OCI-LY3 (cell line): ENCODE data around the gene ESRRG.

ENCODE experiments used
- H2AFZ ChIP-seq: fragments of 200-600, 300-600 bp; shearing (Covaris generic); 2 replicates; pipeline ENCODE4 v1.6.0; 2014; ENCODE audit warnings: antibody characterized with exemption, low read depth, low read length
- H3K27ac ChIP-seq: fragments of 200-600, 300-600 bp; sonication (generic); 2 replicates; pipeline ENCODE4 v1.5.1; 2014; ENCODE audit warnings: mild to moderate bottlenecking, low read length, moderate library complexity, mixed read lengths
- H3K27me3 ChIP-seq: fragments of 200-600, 300-600 bp; sonication (generic); 2 replicates; pipeline ENCODE4 v1.6.1; 2014; ENCODE audit warnings: low read depth, low read length, mixed read lengths
- H3K36me3 ChIP-seq: fragments of 200-600, 300-600 bp; sonication (generic); replicated peaks from 2 replicates; pipeline ENCODE3; 2014; ENCODE audit warnings: low read depth, low read length, mixed read lengths
- H3K4me1 ChIP-seq: fragments of 300-600, 200-600 bp; sonication (generic); 2 replicates; pipeline ENCODE4 v1.6.1; 2014; ENCODE audit warnings: low read length, mixed read lengths
- H3K4me2 ChIP-seq: fragments of 200-600, 300-600 bp; sonication (generic); 2 replicates; pipeline ENCODE4 v1.6.1; 2014; ENCODE audit warnings: low read length, mixed read lengths
- H3K4me3 ChIP-seq: fragments of 300-600, 200-600 bp; sonication (generic); 2 replicates; pipeline ENCODE4 v1.5.1; 2014; ENCODE audit warnings: antibody characterized with exemption, mild to moderate bottlenecking, low read length, moderate library complexity
- H3K79me2 ChIP-seq: fragments of 300-600, 200-600 bp; shearing (Covaris generic); 2 replicates; pipeline ENCODE4 v1.6.1; 2014; ENCODE audit warnings: mild to moderate bottlenecking, low read length, mixed read lengths
- H3K9ac ChIP-seq: fragments of 300-600, 200-600 bp; shearing (Covaris generic); 2 replicates; pipeline ENCODE4 v1.6.0; 2014; ENCODE audit warnings: mild to moderate bottlenecking, low read length, moderate library complexity
- H3K9me3 ChIP-seq: fragments of 200-600, 300-600 bp; shearing (Covaris generic); 2 replicates; pipeline ENCODE4 v1.6.1; 2014; ENCODE audit warnings: low read length, mixed read lengths; ENCODE audit not compliant: insufficient read depth
- H4K20me1 ChIP-seq: fragments of 200-600, 300-600 bp; sonication (generic); 2 replicates; pipeline ENCODE4 v1.6.1; 2016; ENCODE audit warnings: low read length, mixed read lengths; ENCODE audit not compliant: insufficient read depth
- EZH2phosphoT487 ChIP-seq: fragments of 200-600 bp; shearing (Covaris generic); IDR thresholded peaks from 2 replicates; pipeline ENCODE4 v1.6.1; 2018; ENCODE audit warnings: antibody characterized with exemption, mixed run types, low read depth
- TF ChIP-seq, protein P1 (sequence below): fragments of 200-600, 300-600 bp; sonication (generic); IDR thresholded peaks from 2 replicates; pipeline ENCODE4 v1.5.1; 2014; ENCODE audit warnings: antibody characterized with exemption, low read length, low read depth

The ESRRG gene

DNA sequence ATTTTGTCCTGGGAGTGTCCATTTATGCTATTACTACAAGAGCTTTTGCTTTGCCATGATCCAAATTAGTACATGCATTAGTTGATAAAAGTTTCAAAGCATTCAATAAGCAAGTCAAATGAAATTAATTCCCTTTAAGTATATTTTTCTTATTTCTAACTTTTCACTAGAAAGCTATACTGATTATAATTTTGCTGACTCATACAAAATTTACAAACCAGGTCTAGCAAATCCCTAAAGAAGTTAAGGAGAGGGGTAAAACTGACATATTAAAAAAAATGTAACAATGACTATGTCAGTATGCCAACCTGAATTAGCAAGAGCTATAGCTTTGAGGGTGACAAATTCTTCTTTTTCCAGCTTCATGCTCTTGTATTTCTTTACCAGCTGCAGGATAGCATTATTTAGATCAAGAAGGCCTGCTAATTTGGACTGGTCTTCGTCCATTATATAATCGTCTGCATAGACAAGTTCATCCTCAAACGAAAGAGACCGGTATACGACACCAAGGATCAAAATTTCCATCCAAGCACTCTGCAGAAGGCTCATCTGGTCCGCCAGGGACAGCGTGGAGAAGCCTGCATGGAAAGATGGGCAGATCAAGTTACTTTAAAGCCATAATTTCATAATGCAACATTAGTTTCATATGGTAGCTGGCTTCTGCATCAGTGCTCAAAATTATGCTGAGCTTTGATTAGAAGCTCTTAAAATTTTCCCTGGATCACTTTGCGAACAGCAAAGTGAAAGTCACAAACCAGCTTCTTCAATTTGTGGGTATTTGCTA, 204.2 kb downstream of the ESRRG start:
- no peaks in the 10 kb centered on the region for H3K27me3 ChIP-seq

DNA sequence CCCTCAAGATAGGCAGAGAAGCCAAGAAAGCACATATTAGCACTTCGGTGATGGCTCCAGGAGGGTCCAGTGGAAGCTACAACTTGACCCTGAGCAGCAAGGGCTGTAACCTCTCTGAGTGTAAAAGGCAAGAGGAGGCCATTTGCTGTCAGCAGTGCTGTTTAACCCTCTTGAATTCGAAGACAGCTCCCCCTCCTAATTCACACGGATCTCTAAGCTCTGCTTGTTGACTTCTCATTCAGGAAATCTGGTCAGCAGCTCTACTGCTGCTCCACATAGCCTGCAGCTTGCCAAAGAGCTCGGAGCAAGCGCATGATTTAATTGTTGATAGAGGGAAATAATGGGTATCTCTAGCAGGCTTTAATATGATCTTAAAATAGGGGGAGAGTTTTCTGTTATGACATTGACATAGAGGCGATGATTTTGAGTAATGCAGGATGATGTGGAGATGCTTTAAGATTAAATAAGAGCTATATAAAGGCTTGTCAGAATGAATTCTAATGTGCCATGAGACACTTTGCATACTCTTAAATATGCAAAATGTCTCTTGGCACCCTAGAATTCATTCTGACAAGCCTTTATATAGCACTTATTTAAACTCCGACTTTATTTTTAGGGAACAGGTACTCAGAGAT, 220.6 kb downstream of the ESRRG start:
- no peaks in the 10 kb centered on the region for H3K9me3 ChIP-seq
- no peak overlapping the region for H3K4me3 ChIP-seq
- H3K36me3 ChIP-seq: no peaks in the 10 kb centered on the region
- H3K79me2 ChIP-seq: no peaks in the 10 kb centered on the region
- no peak overlapping the region for H3K9ac ChIP-seq
- H4K20me1 ChIP-seq: no peaks in the 10 kb centered on the region
- TF ChIP-seq, protein P1, sequence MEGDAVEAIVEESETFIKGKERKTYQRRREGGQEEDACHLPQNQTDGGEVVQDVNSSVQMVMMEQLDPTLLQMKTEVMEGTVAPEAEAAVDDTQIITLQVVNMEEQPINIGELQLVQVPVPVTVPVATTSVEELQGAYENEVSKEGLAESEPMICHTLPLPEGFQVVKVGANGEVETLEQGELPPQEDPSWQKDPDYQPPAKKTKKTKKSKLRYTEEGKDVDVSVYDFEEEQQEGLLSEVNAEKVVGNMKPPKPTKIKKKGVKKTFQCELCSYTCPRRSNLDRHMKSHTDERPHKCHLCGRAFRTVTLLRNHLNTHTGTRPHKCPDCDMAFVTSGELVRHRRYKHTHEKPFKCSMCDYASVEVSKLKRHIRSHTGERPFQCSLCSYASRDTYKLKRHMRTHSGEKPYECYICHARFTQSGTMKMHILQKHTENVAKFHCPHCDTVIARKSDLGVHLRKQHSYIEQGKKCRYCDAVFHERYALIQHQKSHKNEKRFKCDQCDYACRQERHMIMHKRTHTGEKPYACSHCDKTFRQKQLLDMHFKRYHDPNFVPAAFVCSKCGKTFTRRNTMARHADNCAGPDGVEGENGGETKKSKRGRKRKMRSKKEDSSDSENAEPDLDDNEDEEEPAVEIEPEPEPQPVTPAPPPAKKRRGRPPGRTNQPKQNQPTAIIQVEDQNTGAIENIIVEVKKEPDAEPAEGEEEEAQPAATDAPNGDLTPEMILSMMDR: no peak
- no peak for TF ChIP-seq EZH2phosphoT487
- no peaks in the 10 kb centered on the region for H3K4me1 ChIP-seq
- H3K27me3 ChIP-seq: no peaks in the 10 kb centered on the region
- H3K27ac ChIP-seq: no peak overlapping the region
- no peak overlapping the region for H2AFZ ChIP-seq
- no peak overlapping the region for H3K4me2 ChIP-seq

More for the DNA sequence above, 204.2 kb downstream of the ESRRG start:
- H3K4me3 ChIP-seq: no peak overlapping the region
- H3K9me3 ChIP-seq: no peaks in the 10 kb centered on the region
- H2AFZ ChIP-seq: no peak overlapping the region
- H4K20me1 ChIP-seq: no peaks in the 10 kb centered on the region
- no peaks in the 10 kb centered on the region for H3K79me2 ChIP-seq
- no peak overlapping the region for H3K27ac ChIP-seq
- no peaks in the 10 kb centered on the region for H3K36me3 ChIP-seq
- H3K9ac ChIP-seq: no peak overlapping the region
- H3K4me2 ChIP-seq: no peak overlapping the region
- TF ChIP-seq EZH2phosphoT487: no peak
- TF ChIP-seq, protein P1: no peak
- no peaks in the 10 kb centered on the region for H3K4me1 ChIP-seq

DNA sequence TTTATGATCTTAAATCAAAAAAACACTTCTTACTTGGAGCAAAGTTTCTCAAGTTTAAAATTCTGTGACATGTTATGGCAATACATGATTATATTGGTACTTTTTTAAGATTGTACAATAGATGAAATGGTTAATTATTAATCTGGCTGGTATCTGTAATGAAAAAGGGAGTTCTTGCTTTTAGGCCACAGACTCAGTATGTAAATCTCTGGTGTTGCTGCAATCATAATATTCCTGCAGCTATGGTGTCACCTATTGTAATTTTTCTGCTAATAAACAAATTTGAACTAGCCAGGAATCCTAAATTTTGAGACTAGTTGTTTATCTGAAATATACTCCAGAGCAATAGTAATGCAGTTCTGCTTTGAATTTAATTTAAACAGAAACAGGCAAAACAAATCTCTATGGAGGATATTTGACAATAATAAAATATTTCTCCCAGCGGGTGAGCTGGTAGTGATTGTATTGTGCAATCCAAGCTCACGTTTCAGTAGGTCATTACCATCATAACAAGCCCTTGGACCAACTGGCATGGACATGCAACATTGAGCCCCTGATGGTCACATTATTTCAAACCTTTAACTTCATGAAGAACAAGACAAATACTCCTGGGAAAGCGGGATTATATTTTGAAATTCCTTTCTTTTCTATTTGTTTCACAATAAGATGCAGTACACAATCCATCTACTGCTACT, 222.8 kb downstream of the ESRRG start:
- TF ChIP-seq, protein P1: no peak
- no peak for TF ChIP-seq EZH2phosphoT487
- no peaks in the 10 kb centered on the region for H3K27me3 ChIP-seq

DNA sequence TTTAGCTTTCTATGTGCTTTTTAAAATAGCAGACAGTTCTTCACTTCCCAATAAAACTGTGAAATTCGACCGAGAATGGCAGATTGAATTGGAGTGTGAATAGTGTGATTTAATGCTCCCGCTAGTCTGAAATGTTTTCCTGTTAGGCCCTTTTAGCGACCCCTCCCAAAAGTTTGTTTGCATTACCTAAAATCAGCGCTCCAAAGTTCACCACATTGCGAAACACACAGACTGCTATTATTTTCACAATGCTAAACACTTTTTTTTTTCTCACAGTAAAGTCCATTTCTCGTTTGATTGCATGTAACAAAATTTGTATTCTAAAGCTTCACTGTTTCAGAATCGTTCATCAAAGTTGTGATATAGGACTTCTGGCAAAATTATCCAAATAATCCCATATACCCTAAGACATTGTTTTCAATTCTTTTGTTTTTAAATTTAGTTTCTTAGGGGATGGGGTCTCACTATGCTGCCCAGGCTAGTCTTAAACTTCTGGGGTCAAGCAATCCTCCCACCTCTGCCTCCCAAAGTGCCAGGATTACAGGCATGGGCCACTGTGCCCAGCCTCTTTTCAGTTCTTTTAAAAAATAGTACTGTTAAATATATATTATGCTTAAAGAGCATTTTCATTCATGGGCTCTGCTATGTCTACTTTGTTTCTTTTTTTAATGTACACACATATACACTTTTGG, 223.5 kb downstream of the ESRRG start:
- TF ChIP-seq, protein P1: no peak
- TF ChIP-seq EZH2phosphoT487: no peak
- Histone ChIP-seq H3K9ac (no peak overlapping the region), H4K20me1 (no peaks in the 10 kb centered on the region), H3K4me2 (no peak overlapping the region), H3K79me2 (no peaks in the 10 kb centered on the region), H3K4me1 (no peaks in the 10 kb centered on the region), H3K27me3 (no peaks in the 10 kb centered on the region), H2AFZ (no peak overlapping the region), H3K27ac (no peak overlapping the region), H3K4me3 (no peak overlapping the region), H3K9me3 (no peaks in the 10 kb centered on the region), H3K36me3 (no peaks in the 10 kb centered on the region)

More for the DNA sequence above, 222.8 kb downstream of the ESRRG start:
- H3K27ac ChIP-seq: no peak overlapping the region
- no peaks in the 10 kb centered on the region for H3K9me3 ChIP-seq
- H3K9ac ChIP-seq: no peak overlapping the region
- no peaks in the 10 kb centered on the region for H3K4me1 ChIP-seq
- no peaks in the 10 kb centered on the region for H4K20me1 ChIP-seq
- H3K4me3 ChIP-seq: no peak overlapping the region
- H3K4me2 ChIP-seq: no peak overlapping the region
- H3K36me3 ChIP-seq: no peaks in the 10 kb centered on the region
- H2AFZ ChIP-seq: no peak overlapping the region
- no peaks in the 10 kb centered on the region for H3K79me2 ChIP-seq
